ENCODE measurements around the gene CAMK1D. TPM values are rescaled to one million over a fixed set of nuclear protein-coding genes. Genes with fewer than 3 reads are reported as not detected.

Gene CAMK1D
- polyA plus RNA-seq, 1 of the 3 experiments (the other 2 are of a cell fraction): 4.1 TPM

- Histone ChIP-seq H3K27me3 (ENCODE audit: insufficient read depth) (no peaks in the 10 kb centered on the region), H3K9me2 (no peaks in the 10 kb centered on the region), H4K20me1 (ENCODE audit: insufficient read depth) (0 out of 2 replicates have a peak, but pooled peaks cover 3% of the 10 kb centered on the region), H3F3A (replicated peaks; ENCODE audit: insufficient read depth) (peaks cover 10% of the 10 kb centered on the region), H3K4me3 (ENCODE audit: low read depth in 2 of 2, low read length in 1 of 2) (peak overlapping the region; percentile 68 to 86), H3K4me2 (peak overlapping the region; percentile 92), H3K27ac (ENCODE audit: low read depth in 2 of 2, low read length in 1 of 2) (no peak overlapping the region), H3K9ac (peak overlapping the region; percentile 67; the same call in 1 of the 2 replicates), H3K4me1 (ENCODE audit: control insufficient read depth in 1 of 2, insufficient read depth in 2 of 2, low read depth in 1 of 2, low read length in 1 of 2) (peaks cover 0 to 10% of the 10 kb centered on the region in 2 experiments; a peak in 1 of 4 replicates), H2AFZ (ENCODE audit: low read depth) (no peak overlapping the region; the same call in 1 of the 2 replicates), H3K9me3 (no peaks in the 10 kb centered on the region), H3K36me3 (replicated peaks in 1 of 2; ENCODE audit: control insufficient read depth in 1 of 2, insufficient read depth in 2 of 2, low read length in 1 of 2) (no peaks in the 10 kb centered on the region), H3K79me2 (ENCODE audit: insufficient read depth) (no peaks in the 10 kb centered on the region)
- WGBS (ENCODE audit: low lambda C conversion rate): 78% methylated on average over 9 of the region's 9 CpGs
- DNase-seq: no peak
- ChIA-PET CTCF (interaction anchor here (0.7 to 1.3 kb wide), 2 partner anchors 306 to 1186 kb away, joined by 3 to 5 read pairs; no protein-coding TSS in a partner anchor), POLR2A (no interaction called here)
- TF ChIP-seq TCF12 (IDR thresholded peaks at IDR 0.05) (no peak), GABPA (IDR thresholded peaks at IDR 0.05; ENCODE audit: low read depth) (no peak), JUND (IDR thresholded peaks at IDR 0.05) (no peak)
Measured at GRCh38 chr10:12350925-12351324, 1.6 kb downstream of the CAMK1D start.

- 92% methylated on average over 4 of the region's 8 CpGs for WGBS (ENCODE audit: low lambda C conversion rate)
- POLR2A ChIA-PET: no interaction called here
- Histone ChIP-seq H4K20me1 (ENCODE audit: insufficient read depth) (0 out of 2 replicates have a peak, but pooled peaks cover 3% of the 10 kb centered on the region), H3K27me3 (ENCODE audit: insufficient read depth) (no peaks in the 10 kb centered on the region), H3K36me3 (replicated peaks in 1 of 2; ENCODE audit: control insufficient read depth in 1 of 2, insufficient read depth in 2 of 2, low read length in 1 of 2) (no peaks in the 10 kb centered on the region), H3K9ac (no peak overlapping the region), H3F3A (replicated peaks; ENCODE audit: insufficient read depth) (peaks cover 10% of the 10 kb centered on the region), H3K4me1 (ENCODE audit: control insufficient read depth in 1 of 2, insufficient read depth in 2 of 2, low read depth in 1 of 2, low read length in 1 of 2) (peaks cover 0 to 10% of the 10 kb centered on the region in 2 experiments; a peak in 1 of 4 replicates), H3K79me2 (ENCODE audit: insufficient read depth) (no peaks in the 10 kb centered on the region), H3K27ac (ENCODE audit: low read depth in 2 of 2, low read length in 1 of 2) (no peak overlapping the region), H2AFZ (ENCODE audit: low read depth) (no peak overlapping the region), H3K4me3 (ENCODE audit: low read depth in 2 of 2, low read length in 1 of 2) (no peak overlapping the region), H3K9me2 (no peaks in the 10 kb centered on the region), H3K4me2 (peak overlapping the region; percentile 92), H3K9me3 (no peaks in the 10 kb centered on the region)
- TF ChIP-seq EP300 (IDR thresholded peaks at IDR 0.05; ENCODE audit: borderline replicate concordance in 1 of 2, low read depth in 1 of 2, low read length in 1 of 2) (no peak), FOSL2 (IDR thresholded peaks at IDR 0.05; ENCODE audit: borderline replicate concordance, low read depth) (no peak), EZH2phosphoT487 (IDR thresholded peaks at IDR 0.05; ENCODE audit: borderline replicate concordance, low read depth) (no peak), USF1 (IDR thresholded peaks at IDR 0.05; ENCODE audit: borderline replicate concordance, low read depth) (no peak), IRF3 (IDR thresholded peaks at IDR 0.05; ENCODE audit: low read depth, low read length) (no peak), TAF1 (IDR thresholded peaks at IDR 0.05; ENCODE audit: borderline replicate concordance, low read depth, low read length) (no peak), TCF12 (IDR thresholded peaks at IDR 0.05) (no peak), RAD21 (IDR thresholded peaks at IDR 0.05; ENCODE audit: low read length) (no peak), SMC3 (IDR thresholded peaks at IDR 0.05; ENCODE audit: low read depth, low read length) (no peak), ELF1 (IDR thresholded peaks at IDR 0.05) (no peak), REST (IDR thresholded peaks at IDR 0.05; ENCODE audit: low read depth, low read length) (no peak), GATA2 (CRISPR knock-in tag; IDR thresholded peaks at IDR 0.05) (no peak), GABPA (IDR thresholded peaks at IDR 0.05; ENCODE audit: low read depth) (no peak), CHD2 (IDR thresholded peaks at IDR 0.05; ENCODE audit: low read length, partially characterized antibody) (no peak), RXRA (IDR thresholded peaks at IDR 0.05; ENCODE audit: borderline replicate concordance, low read depth) (no peak), JUND (IDR thresholded peaks at IDR 0.05) (no peak), RCOR1 (IDR thresholded peaks at IDR 0.05; ENCODE audit: low read length) (no peak), CTCF (IDR thresholded peaks at IDR 0.05) (no peak), FOXJ3 (CRISPR knock-in tag; IDR thresholded peaks at IDR 0.05) (no peak)
- DNase-seq: no peak
- CTCF ChIA-PET: interaction anchor here (0.7 to 1.3 kb wide), 3 partner anchors 87 to 1185 kb away, joined by 3 to 5 read pairs (median 3); no protein-coding TSS in a partner anchor
Measured at GRCh38 chr10:12351447-12351846, 2.1 kb downstream of the CAMK1D start.

Measured in SK-N-SH (cell line).